Thyroid gland (tissue), 4 donors: ENCODE measurements around the gene SAMD9. TPM values are rescaled to one million over a fixed set of nuclear protein-coding genes. Genes with fewer than 3 reads are reported as not detected.

Source experiments
- DNase-seq, 2 donors: peaks; one replicate each; pipeline ENCODE4 v3.0.0-alpha.2; 2019
- H3K27ac ChIP-seq, 3 donors: fragments of 200-600 bp; sonication (generic); 1 replicate in 2 of 3; 2 replicates in 1 of 3; pipeline ENCODE4 v1.5.1; 2016 to 2019; ENCODE audit warnings: mild to moderate bottlenecking in 1 of 3, moderate library complexity in 1 of 3
- H3K27me3 ChIP-seq: fragments of 200-600 bp; sonication (generic); one replicate; pipeline ENCODE4 v1.5.1; 2019
- H3K36me3 ChIP-seq, 2 donors: fragments of 200-600 bp; sonication (generic); one replicate each; pipeline ENCODE4 v1.5.1; 2016 to 2019
- H3K4me1 ChIP-seq, 2 donors: fragments of 200-600 bp; sonication (generic); one replicate each; pipeline ENCODE4 v1.5.1; 2017 to 2019
- H3K4me3 ChIP-seq, 3 donors: fragments of 200-600 bp; sonication (generic); replicated peaks in 1 of 3; 1 replicate in 2 of 3; 2 replicates in 1 of 3; pipeline ENCODE4 v1.5.1; 2016; ENCODE audit warnings: mild to moderate bottlenecking in 1 of 3
- H3K9me3 ChIP-seq: fragments of 200-600 bp; sonication (generic); one replicate; pipeline ENCODE4 v1.5.1; 2017
- POLR2A ChIP-seq, 2 donors: fragments of 450-650 bp; IDR thresholded peaks; one replicate each; pipeline ENCODE4 v1.6.1; 2017; ENCODE audit warnings: antibody characterized with exemption in 2 of 2, mild to moderate bottlenecking in 2 of 2, moderate library complexity in 1 of 2
- WGBS, 2 donors: methylation state at CpG; one replicate each; pipeline ENCODE4 v1.1.5; 2017; 5-methylcytosine and 5-hydroxymethylcytosine counted together
- intact Hi-C: fragments of 100-400 bp; cut with DNase I; formaldehyde crosslinking; loops from one replicate; pipeline ENCODE4 v1.15.1; 2023
- total RNA-seq, 4 donors: library from RNA; depleted of rRNA; stranded (reverse); fragments of >200 nt; gene quantifications; one replicate each; pipeline ENCODE4 v1.2.3, GENCODE V29; 2016
- TF ChIP-seq, protein P1 (sequence below), 6 experiments: fragments of 200-600 bp in 3 of 6; fragments of 450-650 bp in 3 of 6; sonication (generic) in 3 of 6; IDR thresholded peaks; one replicate each; pipeline ENCODE4 v1.5.1; 2016 to 2019; ENCODE audit warnings: antibody characterized with exemption in 6 of 6, mild to moderate bottlenecking in 2 of 6, inconsistent platforms in 1 of 6, moderate library complexity in 1 of 6

Gene SAMD9
- total RNA-seq, 4 donors from 2014 or later = 3.2 to 9.1 (median 6.0) TPM

DNA sequence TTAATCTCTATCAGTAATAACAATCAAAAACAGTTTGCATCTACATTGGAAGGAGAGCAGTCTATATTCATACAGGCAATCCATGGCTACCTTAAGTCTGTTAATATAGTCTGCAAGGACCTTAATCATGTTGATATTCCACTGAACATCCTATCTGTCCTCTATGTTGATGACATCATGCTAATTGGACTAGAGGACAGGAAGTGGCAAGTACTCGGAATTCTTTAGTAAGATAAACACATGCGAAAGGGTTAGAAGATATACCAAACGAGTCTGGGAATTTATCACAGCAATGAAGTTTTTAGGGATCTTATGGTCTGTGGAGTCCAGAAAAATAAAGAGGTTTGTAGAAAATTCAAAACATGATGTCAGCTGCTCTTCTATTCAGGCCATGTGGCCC is 41.7 kb upstream of the SAMD9 start:
- Histone ChIP-seq H3K4me1 (no peaks in the 10 kb centered on the region), H3K27me3 (no peaks in the 10 kb centered on the region), H3K36me3 (no peaks in the 10 kb centered on the region), H3K9me3 (no peaks in the 10 kb centered on the region), H3K4me3 (no peak overlapping the region), H3K27ac (no peak overlapping the region)
- TF ChIP-seq, protein P1, sequence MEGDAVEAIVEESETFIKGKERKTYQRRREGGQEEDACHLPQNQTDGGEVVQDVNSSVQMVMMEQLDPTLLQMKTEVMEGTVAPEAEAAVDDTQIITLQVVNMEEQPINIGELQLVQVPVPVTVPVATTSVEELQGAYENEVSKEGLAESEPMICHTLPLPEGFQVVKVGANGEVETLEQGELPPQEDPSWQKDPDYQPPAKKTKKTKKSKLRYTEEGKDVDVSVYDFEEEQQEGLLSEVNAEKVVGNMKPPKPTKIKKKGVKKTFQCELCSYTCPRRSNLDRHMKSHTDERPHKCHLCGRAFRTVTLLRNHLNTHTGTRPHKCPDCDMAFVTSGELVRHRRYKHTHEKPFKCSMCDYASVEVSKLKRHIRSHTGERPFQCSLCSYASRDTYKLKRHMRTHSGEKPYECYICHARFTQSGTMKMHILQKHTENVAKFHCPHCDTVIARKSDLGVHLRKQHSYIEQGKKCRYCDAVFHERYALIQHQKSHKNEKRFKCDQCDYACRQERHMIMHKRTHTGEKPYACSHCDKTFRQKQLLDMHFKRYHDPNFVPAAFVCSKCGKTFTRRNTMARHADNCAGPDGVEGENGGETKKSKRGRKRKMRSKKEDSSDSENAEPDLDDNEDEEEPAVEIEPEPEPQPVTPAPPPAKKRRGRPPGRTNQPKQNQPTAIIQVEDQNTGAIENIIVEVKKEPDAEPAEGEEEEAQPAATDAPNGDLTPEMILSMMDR (IDR thresholded peaks at IDR 0.05) = no peak
- TF ChIP-seq POLR2A (IDR thresholded peaks at IDR 0.05) = no peak
- intact Hi-C loops = no loop called here
- WGBS, 2 donors = 68 to 69% methylated on average over 3 of the region's 3 CpGs
- no peak for DNase-seq

DNA sequence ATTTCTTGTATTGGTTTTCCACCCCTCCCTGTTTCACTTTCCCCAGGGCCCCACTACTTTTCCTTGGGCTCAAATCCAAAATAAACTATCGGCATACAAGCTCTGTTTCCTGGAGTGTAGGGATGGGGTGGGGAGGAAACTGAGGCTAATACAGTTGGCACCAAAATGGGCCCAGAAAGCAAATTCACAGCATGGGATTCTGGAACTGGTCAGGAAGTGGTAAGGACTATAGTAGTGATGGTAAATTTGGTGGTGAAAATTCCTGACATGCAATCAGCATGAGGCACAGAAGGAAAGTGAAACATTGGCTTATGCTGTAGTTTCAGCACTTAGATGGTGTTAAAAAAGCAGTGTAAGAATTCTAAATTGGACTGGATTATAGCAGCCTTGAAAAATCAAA is 39.1 kb upstream of the SAMD9 start:
- intact Hi-C loops = no loop called here
- Histone ChIP-seq H3K9me3 (no peaks in the 10 kb centered on the region), H3K36me3 (no peaks in the 10 kb centered on the region), H3K27ac (no peak overlapping the region), H3K4me3 (no peak overlapping the region), H3K4me1 (no peaks in the 10 kb centered on the region), H3K27me3 (no peaks in the 10 kb centered on the region)
- no peak for DNase-seq
- 63 to 67% methylated on average over 1 of the region's 1 CpG for WGBS, 2 donors
- TF ChIP-seq, protein P1 (IDR thresholded peaks at IDR 0.05) = no peak

DNA sequence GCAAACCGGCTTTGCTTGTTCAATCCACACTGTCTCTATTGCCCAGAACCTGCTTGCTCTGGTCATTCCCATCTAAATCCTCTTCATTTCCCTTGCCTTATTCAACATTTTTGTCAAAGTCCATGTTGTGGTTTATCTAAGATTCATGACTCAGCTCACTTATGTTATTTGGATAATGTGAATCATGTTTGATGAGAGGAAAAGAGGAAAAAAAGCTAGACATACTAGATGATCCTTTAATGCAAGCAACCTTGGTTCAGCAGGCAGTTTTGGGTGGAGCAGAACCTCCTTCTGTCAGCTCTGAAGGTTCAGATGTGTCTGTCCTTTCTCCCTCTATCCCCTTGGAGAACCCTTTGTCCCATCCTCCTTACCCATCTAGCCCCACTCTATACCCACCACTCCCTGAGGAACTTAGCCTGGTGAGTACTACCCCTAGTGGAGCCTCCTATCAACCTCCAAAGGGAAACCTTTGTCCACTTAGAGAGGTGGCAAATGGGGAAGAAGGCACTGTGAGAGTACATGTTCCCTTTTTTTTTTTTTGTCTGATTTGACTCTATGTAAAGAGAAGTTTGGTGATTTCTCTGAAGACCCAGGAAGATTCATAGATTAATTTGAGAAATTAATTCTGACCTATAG is 32.5 kb upstream of the SAMD9 start:
- intact Hi-C loops = no loop called here
- DNase-seq = no peak
- 63 to 71% methylated on average over 1 of the region's 1 CpG for WGBS, 2 donors
- no peaks in the 10 kb centered on the region for H3K36me3 ChIP-seq
- no peak for TF ChIP-seq POLR2A (IDR thresholded peaks at IDR 0.05)
- TF ChIP-seq, protein P1 (IDR thresholded peaks at IDR 0.05) = no peak
- H3K27me3 ChIP-seq = no peaks in the 10 kb centered on the region
- no peaks in the 10 kb centered on the region for H3K9me3 ChIP-seq
- peaks cover 0 to 4% of the 10 kb centered on the region in 2 donors for H3K4me1 ChIP-seq
- H3K27ac ChIP-seq = no peak overlapping the region
- no peak overlapping the region for H3K4me3 ChIP-seq

DNA sequence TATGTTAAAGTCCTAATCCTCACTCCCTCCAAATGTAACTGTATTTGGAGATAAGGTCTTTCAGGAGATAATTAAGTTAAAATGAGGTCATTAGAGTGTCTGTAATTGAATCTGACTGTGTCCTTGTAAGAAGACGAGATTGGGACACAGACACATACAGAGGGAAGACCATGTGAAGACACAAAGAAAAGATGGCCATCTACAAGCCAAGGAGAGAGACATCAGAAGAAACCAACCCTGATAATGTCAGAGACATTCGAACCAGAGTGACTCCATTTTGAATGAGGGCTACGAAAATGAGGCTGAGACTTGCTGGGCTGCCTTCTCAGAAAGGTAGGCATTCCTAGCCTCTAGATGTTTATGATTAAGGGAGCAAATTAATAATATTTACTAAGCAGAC is 30.9 kb upstream of the SAMD9 start:
- DNase-seq = no peak
- TF ChIP-seq POLR2A (IDR thresholded peaks at IDR 0.05) = no peak
- TF ChIP-seq, protein P1 (IDR thresholded peaks at IDR 0.05) = no peak
- WGBS, 2 donors = 89 to 93% methylated on average over 3 of the region's 3 CpGs
- H3K9me3 ChIP-seq = no peaks in the 10 kb centered on the region
- intact Hi-C loops = no loop called here
- H3K27ac ChIP-seq = peak overlapping the region in 1 of 3 donors; percentile 42
- H3K4me3 ChIP-seq = no peak overlapping the region
- peaks cover 0 to 4% of the 10 kb centered on the region in 2 donors for H3K36me3 ChIP-seq
- H3K4me1 ChIP-seq = peaks cover 0 to 4% of the 10 kb centered on the region in 2 donors
- no peaks in the 10 kb centered on the region for H3K27me3 ChIP-seq

DNA sequence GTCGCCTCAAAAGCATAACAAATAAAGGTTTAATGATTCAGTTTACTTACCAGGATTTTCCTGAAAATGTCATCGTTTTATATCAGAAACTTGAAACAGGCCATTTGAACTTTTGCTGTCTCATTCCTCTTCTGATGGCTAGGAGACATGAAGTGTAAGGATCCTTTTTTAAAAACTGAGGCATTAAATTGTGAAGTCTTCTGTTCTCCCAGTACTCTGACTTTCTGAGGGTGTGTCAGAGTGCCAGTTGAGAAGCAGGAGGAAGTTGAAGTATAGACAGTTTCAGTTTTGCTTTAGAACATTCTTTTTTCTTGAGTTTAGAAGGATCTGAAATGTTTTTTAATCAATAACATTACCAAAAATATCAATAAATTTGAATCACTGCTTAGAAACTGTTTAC is 30.4 kb upstream of the SAMD9 start, which contains the start of gene SAMD9L:
SAMD9L (minus strand) TSS at position 242 of the 400 bp plus-strand sequence. CDS start 12,414 bp downstream, outside the sequence.
- 31 to 55% methylated on average over 2 of the region's 2 CpGs for WGBS, 2 donors
- no peaks in the 10 kb centered on the region for H3K27me3 ChIP-seq
- H3K4me3 ChIP-seq = peak within 1 kb of the TSS in 2 of 3 donors; percentile 13 to 48
- TF ChIP-seq POLR2A (IDR thresholded peaks at IDR 0.05) = no peak
- TF ChIP-seq, protein P1 (IDR thresholded peaks at IDR 0.05) = no peak
- peaks cover 0 to 4% of the 10 kb centered on the region in 2 donors for H3K4me1 ChIP-seq
- no peaks in the 10 kb centered on the region for H3K9me3 ChIP-seq
- intact Hi-C loops = no loop called here
- DNase-seq = peak in 1 of 2 donors; percentile 7
- peaks cover 0 to 4% of the 10 kb centered on the region in 2 donors for H3K36me3 ChIP-seq
- peak within 1 kb of the TSS in 1 of 3 donors; percentile 42 for H3K27ac ChIP-seq
